HepG2 (cell line): Measurements from ENCODE around the gene SNAI3. TPM values are rescaled to one million over a fixed set of nuclear protein-coding genes. Genes with fewer than 3 reads are reported as not detected.

Experiments
- KDM5B ChIP-seq: sonication (generic); formaldehyde crosslinking; IDR thresholded peaks from 2 replicates; pipeline ENCODE4 v1.4.0; 2020; ENCODE audit warnings: missing genetic modification reagents, mild to moderate bottlenecking, borderline replicate concordance
- RCOR2 ChIP-seq: IDR thresholded peaks from 2 replicates; pipeline ENCODE4 v1.6.1; 2016; ENCODE audit warnings: missing biosample characterization, missing genetic modification reagents
- SIN3A ChIP-seq: IDR thresholded peaks from 2 replicates; pipeline ENCODE4 v1.6.1; 2011; ENCODE audit warnings: low read depth, mild to moderate bottlenecking, control low read depth, low read length, borderline replicate concordance
- ZIK1 ChIP-seq: sonication (generic); formaldehyde crosslinking; IDR thresholded peaks from 2 replicates; pipeline ENCODE4 v1.5.0; 2020; ENCODE audit warnings: mild to moderate bottlenecking, low read depth, missing genetic modification reagents, borderline replicate concordance
- ZNF430 ChIP-seq: sonication (generic); formaldehyde crosslinking; IDR thresholded peaks from 2 replicates; pipeline ENCODE4 v1.9.0; 2021; ENCODE audit warnings: mild to moderate bottlenecking, missing genetic modification reagents
- ZNF546 ChIP-seq: sonication (generic); formaldehyde crosslinking; conservative IDR thresholded peaks from 2 replicates; pipeline ENCODE4 v1.8.1; 2023; ENCODE audit warnings: mild to moderate bottlenecking, missing genetic modification reagents
- ZNF598 ChIP-seq: sonication (generic); formaldehyde crosslinking; IDR thresholded peaks from 2 replicates; pipeline ENCODE4 v1.5.1; 2020; ENCODE audit warnings: mild to moderate bottlenecking, missing genetic modification reagents, borderline replicate concordance
- ZNF850 ChIP-seq: sonication (generic); formaldehyde crosslinking; conservative IDR thresholded peaks from 2 replicates; pipeline ENCODE4 v1.9.0; 2021; ENCODE audit warnings: mild to moderate bottlenecking, missing genetic modification reagents
- polyA plus RNA-seq, 8 experiments: library from polyadenylated mRNA; depleted of rRNA in 3 of 8; stranded (reverse) in 7 of 8; unstranded in 1 of 8; fragments of >200 nt; fragmentation: Illumina TruSeq in 4 of 8; extraction: Trizol in 4 of 8; gene quantifications; 2 replicates each; pipeline versions ENCODE4 v1.2.1 to v1.2.3, GENCODE V29; 2011 to 2016; ENCODE audit warnings: low read depth in 4 of 8, missing spikeins in 1 of 8, mixed read lengths in 1 of 8; ENCODE audit not compliant: insufficient read depth in 1 of 8
- total RNA-seq, 5 experiments: library from RNA; depleted of rRNA; stranded (reverse); fragments of >200 nt; fragmentation: Illumina TruSeq; extraction: Trizol; gene quantifications; 2 replicates each; pipeline ENCODE4 v1.2.3, GENCODE V29; 2016; ENCODE audit warnings: low read depth in 1 of 5
- TF ChIP-seq, protein P1 (sequence below), 2 experiments: fragments of 450-650 bp in 1 of 2; sonication (generic) in 1 of 2; formaldehyde crosslinking; IDR thresholded peaks; 2 replicates each; pipeline versions ENCODE4 v1.5.0 to v1.8.0; 2020 to 2022; ENCODE audit warnings: mild to moderate bottlenecking in 1 of 2, missing genetic modification reagents in 1 of 2
- TF ChIP-seq, protein P2 (sequence below), 2 experiments: sonication (generic) in 1 of 2; formaldehyde crosslinking in 1 of 2; IDR thresholded peaks; 2 replicates each; pipeline versions ENCODE4 v1.4.0 to v1.6.1; 2018 to 2020; ENCODE audit warnings: missing genetic modification reagents in 2 of 2, borderline replicate concordance in 1 of 2, low read depth in 1 of 2, mild to moderate bottlenecking in 1 of 2, missing biosample characterization in 1 of 2
- TF ChIP-seq, protein P3 (sequence below): sonication (generic); formaldehyde crosslinking; IDR thresholded peaks from 2 replicates; pipeline ENCODE4 v1.5.0; 2020; ENCODE audit warnings: mild to moderate bottlenecking, missing genetic modification reagents
- TF ChIP-seq, protein P4 (sequence below): sonication (generic); formaldehyde crosslinking; conservative IDR thresholded peaks from 2 replicates; pipeline ENCODE4 v1.5.0; 2020; ENCODE audit warnings: missing genetic modification reagents
- TF ChIP-seq, protein P5 (sequence below): sonication (generic); formaldehyde crosslinking; IDR thresholded peaks from 2 replicates; pipeline ENCODE4 v1.8.0; 2022; ENCODE audit warnings: missing genetic modification reagents, mild to moderate bottlenecking, moderate library complexity, borderline replicate concordance
- TF ChIP-seq, protein P6 (sequence below): IDR thresholded peaks from 2 replicates; pipeline ENCODE4 v1.6.1; 2016; ENCODE audit warnings: mild to moderate bottlenecking

Gene SNAI3
- total and polyA plus RNA-seq, 2 of the 13 experiments (the other 11 are each of a cell fraction or from before 2014, with no cell fraction given) = 0.09 to 0.18 TPM

DNA sequence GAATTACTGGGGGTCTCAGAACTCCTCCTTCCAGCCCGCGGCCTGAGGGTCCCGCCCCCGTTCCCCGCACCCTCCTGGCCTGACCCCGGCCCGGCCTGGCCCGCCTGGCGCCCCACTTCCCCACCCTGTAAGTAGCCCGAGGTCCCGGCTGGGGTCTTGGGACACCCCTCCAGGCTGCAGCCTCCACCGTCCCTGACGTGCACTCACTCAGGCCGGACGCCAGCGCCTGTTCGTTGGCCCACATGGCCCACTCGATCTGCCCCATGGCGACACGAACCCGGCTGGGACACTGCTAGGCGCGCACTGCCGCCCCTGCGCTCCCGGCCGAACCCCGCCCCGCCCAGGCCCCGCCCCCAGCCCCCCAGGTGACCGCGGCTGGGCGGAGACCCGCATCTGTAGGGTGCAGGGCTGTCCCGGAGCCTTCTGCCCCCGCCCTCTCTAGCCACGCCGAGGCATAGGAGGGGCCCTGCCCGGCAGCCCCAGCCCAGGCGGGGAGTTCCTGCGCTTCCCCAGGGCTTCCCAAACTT lies 35.5 kb downstream of the SNAI3 start, which contains the start of gene CYBA (continued):
- peak; percentile 89; the same call in 1 of the 2 replicates for TF ChIP-seq SIN3A
- TF ChIP-seq, protein P1, sequence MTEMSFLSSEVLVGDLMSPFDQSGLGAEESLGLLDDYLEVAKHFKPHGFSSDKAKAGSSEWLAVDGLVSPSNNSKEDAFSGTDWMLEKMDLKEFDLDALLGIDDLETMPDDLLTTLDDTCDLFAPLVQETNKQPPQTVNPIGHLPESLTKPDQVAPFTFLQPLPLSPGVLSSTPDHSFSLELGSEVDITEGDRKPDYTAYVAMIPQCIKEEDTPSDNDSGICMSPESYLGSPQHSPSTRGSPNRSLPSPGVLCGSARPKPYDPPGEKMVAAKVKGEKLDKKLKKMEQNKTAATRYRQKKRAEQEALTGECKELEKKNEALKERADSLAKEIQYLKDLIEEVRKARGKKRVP (CRISPR knock-in tag; IDR thresholded peaks at IDR 0.05) = peak in 1 of 2 experiments; percentile 75; a peak in 2 of 4 replicates
- no peak for TF ChIP-seq ZNF546
- TF ChIP-seq, protein P2, sequence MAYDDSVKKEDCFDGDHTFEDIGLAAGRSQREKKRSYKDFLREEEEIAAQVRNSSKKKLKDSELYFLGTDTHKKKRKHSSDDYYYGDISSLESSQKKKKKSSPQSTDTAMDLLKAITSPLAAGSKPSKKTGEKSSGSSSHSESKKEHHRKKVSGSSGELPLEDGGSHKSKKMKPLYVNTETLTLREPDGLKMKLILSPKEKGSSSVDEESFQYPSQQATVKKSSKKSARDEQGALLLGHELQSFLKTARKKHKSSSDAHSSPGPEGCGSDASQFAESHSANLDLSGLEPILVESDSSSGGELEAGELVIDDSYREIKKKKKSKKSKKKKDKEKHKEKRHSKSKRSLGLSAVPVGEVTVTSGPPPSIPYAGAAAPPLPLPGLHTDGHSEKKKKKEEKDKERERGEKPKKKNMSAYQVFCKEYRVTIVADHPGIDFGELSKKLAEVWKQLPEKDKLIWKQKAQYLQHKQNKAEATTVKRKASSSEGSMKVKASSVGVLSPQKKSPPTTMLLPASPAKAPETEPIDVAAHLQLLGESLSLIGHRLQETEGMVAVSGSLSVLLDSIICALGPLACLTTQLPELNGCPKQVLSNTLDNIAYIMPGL (CRISPR knock-in tag; IDR thresholded peaks at IDR 0.05; ENCODE audit: borderline replicate concordance in 1 of 2, low read depth in 1 of 2) = 0 out of 4 replicates have a peak, but pooled peaks of 1 of the 2 experiments have one; percentile 2
- TF ChIP-seq, protein P3, sequence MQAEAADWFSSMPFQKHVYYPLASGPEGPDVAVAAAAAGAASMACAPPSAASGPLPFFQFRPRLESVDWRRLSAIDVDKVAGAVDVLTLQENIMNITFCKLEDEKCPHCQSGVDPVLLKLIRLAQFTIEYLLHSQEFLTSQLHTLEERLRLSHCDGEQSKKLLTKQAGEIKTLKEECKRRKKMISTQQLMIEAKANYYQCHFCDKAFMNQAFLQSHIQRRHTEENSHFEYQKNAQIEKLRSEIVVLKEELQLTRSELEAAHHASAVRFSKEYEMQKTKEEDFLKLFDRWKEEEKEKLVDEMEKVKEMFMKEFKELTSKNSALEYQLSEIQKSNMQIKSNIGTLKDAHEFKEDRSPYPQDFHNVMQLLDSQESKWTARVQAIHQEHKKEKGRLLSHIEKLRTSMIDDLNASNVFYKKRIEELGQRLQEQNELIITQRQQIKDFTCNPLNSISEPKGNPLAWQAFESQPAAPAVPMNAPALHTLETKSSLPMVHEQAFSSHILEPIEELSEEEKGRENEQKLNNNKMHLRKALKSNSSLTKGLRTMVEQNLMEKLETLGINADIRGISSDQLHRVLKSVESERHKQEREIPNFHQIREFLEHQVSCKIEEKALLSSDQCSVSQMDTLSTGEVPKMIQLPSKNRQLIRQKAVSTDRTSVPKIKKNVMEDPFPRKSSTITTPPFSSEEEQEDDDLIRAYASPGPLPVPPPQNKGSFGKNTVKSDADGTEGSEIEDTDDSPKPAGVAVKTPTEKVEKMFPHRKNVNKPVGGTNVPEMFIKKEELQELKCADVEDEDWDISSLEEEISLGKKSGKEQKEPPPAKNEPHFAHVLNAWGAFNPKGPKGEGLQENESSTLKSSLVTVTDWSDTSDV = peak; percentile 87
- TF ChIP-seq ZNF598 (CRISPR knock-in tag) = no peak; the same call in 1 of the 2 replicates
- peak; percentile 93 for TF ChIP-seq ZNF430 (CRISPR knock-in tag)
- TF ChIP-seq, protein P4, sequence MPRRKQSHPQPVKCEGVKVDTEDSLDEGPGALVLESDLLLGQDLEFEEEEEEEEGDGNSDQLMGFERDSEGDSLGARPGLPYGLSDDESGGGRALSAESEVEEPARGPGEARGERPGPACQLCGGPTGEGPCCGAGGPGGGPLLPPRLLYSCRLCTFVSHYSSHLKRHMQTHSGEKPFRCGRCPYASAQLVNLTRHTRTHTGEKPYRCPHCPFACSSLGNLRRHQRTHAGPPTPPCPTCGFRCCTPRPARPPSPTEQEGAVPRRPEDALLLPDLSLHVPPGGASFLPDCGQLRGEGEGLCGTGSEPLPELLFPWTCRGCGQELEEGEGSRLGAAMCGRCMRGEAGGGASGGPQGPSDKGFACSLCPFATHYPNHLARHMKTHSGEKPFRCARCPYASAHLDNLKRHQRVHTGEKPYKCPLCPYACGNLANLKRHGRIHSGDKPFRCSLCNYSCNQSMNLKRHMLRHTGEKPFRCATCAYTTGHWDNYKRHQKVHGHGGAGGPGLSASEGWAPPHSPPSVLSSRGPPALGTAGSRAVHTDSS (CRISPR knock-in tag) = 0 out of 2 replicates have a peak, but pooled peaks have one; percentile 47
- TF ChIP-seq ZNF850 (CRISPR knock-in tag) = no peak
- TF ChIP-seq ZIK1 (CRISPR knock-in tag) = peak; percentile 54; the same call in 1 of the 2 replicates
- no peak for TF ChIP-seq KDM5B (CRISPR knock-in tag)
- TF ChIP-seq, protein P5, sequence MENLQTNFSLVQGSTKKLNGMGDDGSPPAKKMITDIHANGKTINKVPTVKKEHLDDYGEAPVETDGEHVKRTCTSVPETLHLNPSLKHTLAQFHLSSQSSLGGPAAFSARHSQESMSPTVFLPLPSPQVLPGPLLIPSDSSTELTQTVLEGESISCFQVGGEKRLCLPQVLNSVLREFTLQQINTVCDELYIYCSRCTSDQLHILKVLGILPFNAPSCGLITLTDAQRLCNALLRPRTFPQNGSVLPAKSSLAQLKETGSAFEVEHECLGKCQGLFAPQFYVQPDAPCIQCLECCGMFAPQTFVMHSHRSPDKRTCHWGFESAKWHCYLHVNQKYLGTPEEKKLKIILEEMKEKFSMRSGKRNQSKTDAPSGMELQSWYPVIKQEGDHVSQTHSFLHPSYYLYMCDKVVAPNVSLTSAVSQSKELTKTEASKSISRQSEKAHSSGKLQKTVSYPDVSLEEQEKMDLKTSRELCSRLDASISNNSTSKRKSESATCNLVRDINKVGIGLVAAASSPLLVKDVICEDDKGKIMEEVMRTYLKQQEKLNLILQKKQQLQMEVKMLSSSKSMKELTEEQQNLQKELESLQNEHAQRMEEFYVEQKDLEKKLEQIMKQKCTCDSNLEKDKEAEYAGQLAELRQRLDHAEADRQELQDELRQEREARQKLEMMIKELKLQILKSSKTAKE = 0 out of 2 replicates have a peak, but pooled peaks have one; percentile 13
- TF ChIP-seq RCOR2 (CRISPR knock-in tag) = no peak
- TF ChIP-seq, protein P6, sequence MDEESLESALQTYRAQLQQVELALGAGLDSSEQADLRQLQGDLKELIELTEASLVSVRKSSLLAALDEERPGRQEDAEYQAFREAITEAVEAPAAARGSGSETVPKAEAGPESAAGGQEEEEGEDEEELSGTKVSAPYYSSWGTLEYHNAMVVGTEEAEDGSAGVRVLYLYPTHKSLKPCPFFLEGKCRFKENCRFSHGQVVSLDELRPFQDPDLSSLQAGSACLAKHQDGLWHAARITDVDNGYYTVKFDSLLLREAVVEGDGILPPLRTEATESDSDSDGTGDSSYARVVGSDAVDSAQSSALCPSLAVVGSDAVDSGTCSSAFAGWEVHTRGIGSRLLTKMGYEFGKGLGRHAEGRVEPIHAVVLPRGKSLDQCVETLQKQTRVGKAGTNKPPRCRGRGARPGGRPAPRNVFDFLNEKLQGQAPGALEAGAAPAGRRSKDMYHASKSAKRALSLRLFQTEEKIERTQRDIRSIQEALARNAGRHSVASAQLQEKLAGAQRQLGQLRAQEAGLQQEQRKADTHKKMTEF (CRISPR knock-in tag) = no peak
